Lower leg skin (tissue), 3 donors: ENCODE data around the gene SLIT3.

Source experiments
- CTCF ChIP-seq, 3 donors: fragments of 450-650 bp; IDR thresholded peaks; one replicate each; pipeline ENCODE4 v1.5.1; 2016; ENCODE audit warnings: antibody characterized with exemption in 3 of 3, mild to moderate bottlenecking in 3 of 3, moderate library complexity in 2 of 3
- POLR2A ChIP-seq, 2 donors: fragments of 450-650 bp; IDR thresholded peaks; one replicate each; pipeline ENCODE4 v1.6.1; 2016 to 2017; ENCODE audit warnings: antibody characterized with exemption in 2 of 2, mild to moderate bottlenecking in 1 of 2, moderate library complexity in 1 of 2

- TF ChIP-seq CTCF (IDR thresholded peaks at IDR 0.05) (no peak), POLR2A (IDR thresholded peaks at IDR 0.05) (no peak)
Measured at GRCh38 chr5:168765086-168765550, 535.8 kb downstream of the SLIT3 start.
